Adrenal gland (tissue), 12 donors: Measurements from ENCODE around the gene KIF5A. TPM values are rescaled to one million over a fixed set of nuclear protein-coding genes. Genes with fewer than 3 reads are reported as not detected.

ENCODE experiments used
- DNase-seq, 7 donors: peaks; one replicate each; pipeline ENCODE4 v3.0.0-alpha.2; 2019 to 2020
- H3K27ac ChIP-seq, 5 donors: fragments of 200-600 bp; sonication (generic) in 4 of 5; 1 replicate in 3 of 5; 2 replicates in 2 of 5; pipeline versions ENCODE4 v1.5.1 to v1.8.0; 2016 to 2020; ENCODE audit warnings: mild to moderate bottlenecking in 1 of 5
- H3K27me3 ChIP-seq: fragments of 200-600 bp; 2 replicates; pipeline ENCODE4 v1.8.0; 2021
- H3K36me3 ChIP-seq, 2 donors: fragments of 200-600 bp; replicated peaks in 1 of 2; 1 replicate in 1 of 2; 2 replicates in 1 of 2; pipeline versions ENCODE4 v1.5.1 to v1.8.0; 2018 to 2022
- H3K4me1 ChIP-seq, 2 donors: fragments of 200-600 bp; replicated peaks in 1 of 2; 1 replicate in 1 of 2; 2 replicates in 1 of 2; pipeline versions ENCODE4 v1.5.1 to v1.8.0; 2018 to 2021
- H3K4me3 ChIP-seq, 4 donors: fragments of 200-600 bp; sonication (generic) in 3 of 4; one replicate each; pipeline ENCODE4 v1.5.1; 2016 to 2018
- H3K9me3 ChIP-seq, 3 donors: fragments of 200-600 bp; sonication (generic) in 1 of 3; replicated peaks in 1 of 3; 1 replicate in 2 of 3; 2 replicates in 1 of 3; pipeline versions ENCODE4 v1.5.1 to v1.8.0; 2016 to 2021
- POLR2A ChIP-seq, 2 donors: fragments of 450-650 bp; IDR thresholded peaks; one replicate each; pipeline ENCODE4 v1.6.1; 2017; ENCODE audit warnings: antibody characterized with exemption in 2 of 2, mild to moderate bottlenecking in 2 of 2, moderate library complexity in 1 of 2
- WGBS, 4 donors: extraction: QIAGEN DNeasy Blood & Tissue Kit in 2 of 4; methylation state at CpG; one replicate each; pipeline versions ENCODE4 v1.1.5 to v1.1.7; 2013 to 2017; 5-methylcytosine and 5-hydroxymethylcytosine counted together
- intact Hi-C, 2 donors: fragments of 100-400 bp; cut with DNase I; formaldehyde crosslinking; loops; one replicate each; pipeline versions ENCODE4 v1.14.1 to v1.15.0; 2022 to 2023
- polyA plus RNA-seq, 3 donors: library from polyadenylated mRNA; stranded (reverse); fragments of 200-250 nt in 2 of 3; fragments of 350-450 nt in 1 of 3; fragmentation: Illumina TruSeq in 1 of 3; extraction: RNeasy Lipid Tissue Mini Kit (QIAGEN cat#74804) in 1 of 3; gene quantifications; one replicate each; pipeline ENCODE4 v1.2.3, GENCODE V29; 2013 to 2014
- total RNA-seq, 9 donors: library from RNA; depleted of rRNA in 4 of 9; stranded (reverse); fragments of >200 nt in 4 of 9; fragments of 120-200 nt in 1 of 9; fragmentation: NEBNext Ultra II Directional in 1 of 9; extraction: Animal tissue kit (Norgen Biotek cat#: 25700) in 1 of 9; gene quantifications; one replicate each; pipeline versions ENCODE4 v1.1.0 to v1.2.4, GENCODE V29; 2013 to 2023
- TF ChIP-seq, protein P1 (sequence below), 6 experiments: fragments of 450-650 bp in 4 of 6; fragments of 200-600 bp in 2 of 6; sonication (generic) in 1 of 6; IDR thresholded peaks; 1 replicate in 5 of 6; 2 replicates in 1 of 6; pipeline versions ENCODE4 v1.5.1 to v1.8.0; 2016 to 2021; ENCODE audit warnings: antibody characterized with exemption in 6 of 6, mild to moderate bottlenecking in 2 of 6, moderate library complexity in 1 of 6
- donor health status: healthy with polysubstance abuse.
- donor health status: Bipolar disorder and iron deficiency.
- donor health status: DM: yes; HTN: yes; CAD: no.
- donor health status: DM: no; HTN: no; CAD: no.
- donor health status: DM: no; HTN: no; CAD: no.
- donor health status: DM: yes; HTN: yes; CAD: no.

Gene KIF5A
- total and polyA plus RNA-seq, 12 donors, result 0.32 to 7.6 (median 2.1) TPM; not detected in 1

DNA sequence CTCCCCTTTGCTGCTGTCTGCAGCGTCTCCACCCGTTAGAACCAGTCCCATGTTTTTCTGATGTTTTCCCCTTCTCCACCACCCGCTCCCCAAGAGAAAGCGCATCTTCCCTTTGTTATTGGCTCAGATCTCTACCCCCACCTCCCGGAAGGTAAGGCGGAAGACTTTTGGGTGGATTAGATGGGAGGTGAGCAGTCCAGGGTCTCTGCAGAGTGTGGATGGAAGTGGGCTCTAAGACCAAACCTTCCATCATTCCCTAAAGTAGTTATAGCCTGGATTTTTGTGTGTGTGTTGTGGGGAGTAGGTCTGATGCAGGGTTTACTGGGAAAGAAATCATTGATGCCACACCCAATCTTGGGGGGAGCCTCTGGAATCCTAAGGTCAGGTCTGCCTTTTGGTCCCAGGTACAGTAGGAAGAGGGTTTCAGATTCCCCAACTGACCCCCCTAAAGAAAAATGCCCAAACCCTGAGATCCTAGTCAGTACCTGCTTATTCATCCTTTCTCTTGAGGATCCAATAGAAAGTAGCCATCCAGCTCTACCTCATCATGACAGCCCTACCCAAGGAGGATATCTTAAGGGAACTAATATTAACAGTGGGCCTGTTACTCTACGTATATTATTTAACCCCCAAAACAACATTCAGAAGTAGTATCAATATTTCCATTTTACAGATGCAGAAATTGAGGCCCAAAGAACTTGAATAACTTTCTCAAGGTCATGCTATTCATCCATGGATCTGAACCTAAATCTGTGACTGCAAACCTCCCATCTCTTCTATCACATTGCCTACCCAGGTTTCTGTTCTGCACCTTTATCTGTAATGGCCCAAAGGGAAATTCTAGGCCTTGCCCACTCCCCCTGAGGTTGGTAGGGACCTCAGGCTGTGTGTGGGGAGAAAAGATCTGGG lies 1.1 kb downstream of the KIF5A start:
- 59 to 63% (median 60%) methylated on average over 7 of the region's 7 CpGs for WGBS, 4 donors
- peaks cover 4 to 10% of the 10 kb centered on the region in 2 donors for H3K4me1 ChIP-seq
- peaks cover 8% of the 10 kb centered on the region for H3K27me3 ChIP-seq
- no peak overlapping the region for H3K4me3 ChIP-seq
- intact Hi-C loops, result no loop called here
- no peaks in the 10 kb centered on the region for H3K9me3 ChIP-seq
- H3K36me3 ChIP-seq, result no peaks in the 10 kb centered on the region
- TF ChIP-seq, protein P1, sequence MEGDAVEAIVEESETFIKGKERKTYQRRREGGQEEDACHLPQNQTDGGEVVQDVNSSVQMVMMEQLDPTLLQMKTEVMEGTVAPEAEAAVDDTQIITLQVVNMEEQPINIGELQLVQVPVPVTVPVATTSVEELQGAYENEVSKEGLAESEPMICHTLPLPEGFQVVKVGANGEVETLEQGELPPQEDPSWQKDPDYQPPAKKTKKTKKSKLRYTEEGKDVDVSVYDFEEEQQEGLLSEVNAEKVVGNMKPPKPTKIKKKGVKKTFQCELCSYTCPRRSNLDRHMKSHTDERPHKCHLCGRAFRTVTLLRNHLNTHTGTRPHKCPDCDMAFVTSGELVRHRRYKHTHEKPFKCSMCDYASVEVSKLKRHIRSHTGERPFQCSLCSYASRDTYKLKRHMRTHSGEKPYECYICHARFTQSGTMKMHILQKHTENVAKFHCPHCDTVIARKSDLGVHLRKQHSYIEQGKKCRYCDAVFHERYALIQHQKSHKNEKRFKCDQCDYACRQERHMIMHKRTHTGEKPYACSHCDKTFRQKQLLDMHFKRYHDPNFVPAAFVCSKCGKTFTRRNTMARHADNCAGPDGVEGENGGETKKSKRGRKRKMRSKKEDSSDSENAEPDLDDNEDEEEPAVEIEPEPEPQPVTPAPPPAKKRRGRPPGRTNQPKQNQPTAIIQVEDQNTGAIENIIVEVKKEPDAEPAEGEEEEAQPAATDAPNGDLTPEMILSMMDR (IDR thresholded peaks at IDR 0.05), result no peak
- no peak for TF ChIP-seq POLR2A (IDR thresholded peaks at IDR 0.05)
- H3K27ac ChIP-seq, result no peak overlapping the region
- DNase-seq, result no peak

- intact Hi-C loops, result no loop called here
Measured at GRCh38 chr12:57551637-57552305, 1.9 kb downstream of the KIF5A start.

DNA sequence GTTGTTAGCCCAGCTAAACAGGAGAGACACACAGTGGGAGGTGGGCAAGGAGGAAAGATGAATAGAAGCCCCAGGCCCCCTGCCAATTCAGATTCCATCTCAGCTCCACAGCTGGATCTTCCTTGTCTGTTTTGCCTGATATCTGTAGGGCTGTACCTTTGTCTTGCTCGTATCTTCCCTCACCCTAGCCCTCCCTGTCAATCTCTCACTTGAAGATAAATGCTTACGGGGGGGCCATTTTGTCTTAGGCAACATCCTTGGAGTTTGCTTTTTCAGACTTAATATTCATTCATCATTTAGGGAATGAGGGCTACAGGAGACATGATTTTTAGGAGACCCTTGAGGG lies 2.4 kb downstream of the KIF5A start:
- intact Hi-C loops, result no loop called here

More at GRCh38 chr12:57551637-57552305, 1.9 kb downstream of the KIF5A start:
- Histone ChIP-seq H3K4me1 (peaks cover 0 to 6% of the 10 kb centered on the region in 2 donors), H3K4me3 (no peak overlapping the region), H3K9me3 (no peaks in the 10 kb centered on the region), H3K36me3 (no peaks in the 10 kb centered on the region), H3K27ac (no peak overlapping the region), H3K27me3 (peaks cover 8% of the 10 kb centered on the region)
- no peak for TF ChIP-seq POLR2A (IDR thresholded peaks at IDR 0.05)
- TF ChIP-seq, protein P1 (IDR thresholded peaks at IDR 0.05), result no peak
- 76 to 91% (median 85%) methylated on average over 3 of the region's 3 CpGs for WGBS, 4 donors
- no peak for DNase-seq

DNA sequence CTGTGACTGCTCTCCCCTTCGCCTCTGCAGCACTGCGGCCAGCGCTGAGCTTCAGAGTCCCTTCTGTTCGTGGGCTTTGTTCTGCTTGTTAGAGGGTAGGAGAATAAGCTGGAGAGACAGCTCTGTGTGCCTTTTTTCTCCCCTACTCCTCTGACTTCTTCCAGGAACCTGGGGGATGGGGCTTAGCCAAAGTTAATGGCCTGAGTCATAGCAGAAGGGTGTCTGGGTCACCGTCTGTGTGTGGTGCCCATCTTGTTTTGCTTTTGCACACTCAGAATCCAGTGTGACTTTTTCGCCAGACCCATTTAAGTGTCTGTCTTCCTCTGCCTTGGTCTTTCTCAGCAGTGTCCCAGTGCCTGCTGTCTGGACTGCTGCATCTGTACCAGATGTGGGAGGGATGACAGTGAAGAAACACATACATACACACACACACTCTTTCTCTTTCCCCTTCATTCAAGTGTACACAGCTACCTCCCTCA lies 3.0 kb downstream of the KIF5A start:
- H3K27ac ChIP-seq, result no peak overlapping the region
- peaks cover 0 to 6% of the 10 kb centered on the region in 2 donors for H3K4me1 ChIP-seq
- no peaks in the 10 kb centered on the region for H3K9me3 ChIP-seq
- WGBS, 4 donors, result 55 to 67% (median 63%) methylated on average over 6 of the region's 6 CpGs
- H3K36me3 ChIP-seq, result no peaks in the 10 kb centered on the region
- no peak for TF ChIP-seq POLR2A (IDR thresholded peaks at IDR 0.05)
- TF ChIP-seq, protein P1 (IDR thresholded peaks at IDR 0.05), result no peak
- H3K4me3 ChIP-seq, result no peak overlapping the region
- intact Hi-C loops, result no loop called here
- no peak for DNase-seq
- peaks cover 8% of the 10 kb centered on the region for H3K27me3 ChIP-seq

More for the DNA sequence above, 2.4 kb downstream of the KIF5A start:
- Histone ChIP-seq H3K27ac (no peak overlapping the region), H3K9me3 (no peaks in the 10 kb centered on the region), H3K27me3 (peaks cover 8% of the 10 kb centered on the region), H3K36me3 (no peaks in the 10 kb centered on the region), H3K4me3 (no peak overlapping the region), H3K4me1 (peaks cover 0 to 6% of the 10 kb centered on the region in 2 donors)
- no peak for TF ChIP-seq POLR2A (IDR thresholded peaks at IDR 0.05)
- TF ChIP-seq, protein P1 (IDR thresholded peaks at IDR 0.05), result no peak
- DNase-seq, result no peak
- WGBS, 4 donors, result 72 to 91% (median 85%) methylated on average over 2 of the region's 2 CpGs
